SU-DHL-6 (cell line): ENCODE results near the gene DAND5.

Experiments used
- H2AFZ ChIP-seq: fragments of 200-600 bp; sonication (generic); 2 replicates; pipeline ENCODE4 v1.6.1; 2014; ENCODE audit warnings: low read depth, mild to moderate bottlenecking, moderate library complexity, mixed read lengths, antibody characterized with exemption, low read length; ENCODE audit not compliant: severe bottlenecking
- H3F3A ChIP-seq: fragments of 200-600 bp; shearing (Covaris generic); 2 replicates; pipeline ENCODE4 v1.6.0; 2016; ENCODE audit warnings: antibody characterized with exemption, mild to moderate bottlenecking; ENCODE audit not compliant: insufficient read depth
- H3K27ac ChIP-seq: fragments of 200-600 bp; sonication (generic); 2 replicates; pipeline ENCODE4 v1.5.1; 2016; ENCODE audit warnings: low read depth, mild to moderate bottlenecking, low read length, moderate library complexity, mixed read lengths
- H3K27me3 ChIP-seq: fragments of 200-600 bp; sonication (generic), shearing (Covaris generic); 2 replicates; pipeline ENCODE4 v1.6.0; 2014; ENCODE audit warnings: mild to moderate bottlenecking, low read length
- H3K36me3 ChIP-seq: fragments of 200-600 bp; sonication (generic); 2 replicates; pipeline ENCODE4 v1.6.1; 2014; ENCODE audit warnings: mild to moderate bottlenecking, low read length, mixed read lengths
- H3K4me2 ChIP-seq: fragments of 300-600, 200-600 bp; shearing (Covaris generic), sonication (generic); 2 replicates; pipeline ENCODE4 v1.6.0; 2014; ENCODE audit warnings: low read length, low read depth, mild to moderate bottlenecking; ENCODE audit not compliant: poor library complexity, severe bottlenecking
- H3K4me3 ChIP-seq: fragments of 200-600 bp; sonication (generic); 2 replicates; pipeline ENCODE4 v1.5.1; 2014; ENCODE audit warnings: antibody characterized with exemption, low read length, mild to moderate bottlenecking, mixed read lengths; ENCODE audit not compliant: insufficient read depth, poor library complexity, severe bottlenecking
- H3K79me2 ChIP-seq: fragments of 200-600 bp; sonication (generic); 2 replicates; pipeline ENCODE4 v1.6.1; 2014; ENCODE audit warnings: mild to moderate bottlenecking, low read length, moderate library complexity; ENCODE audit not compliant: insufficient read depth
- H3K9ac ChIP-seq: fragments of 200-600 bp; sonication (generic); 2 replicates; pipeline ENCODE4 v1.7.0; 2014; ENCODE audit warnings: mild to moderate bottlenecking, low read length
- H3K9me2 ChIP-seq: fragments of 200-600 bp; sonication (generic); replicated peaks from 2 replicates; pipeline ENCODE4 v1.6.1; 2014; ENCODE audit warnings: low read length; ENCODE audit not compliant: insufficient read depth
- H3K9me3 ChIP-seq: fragments of 200-600 bp; sonication (generic); 2 replicates; pipeline ENCODE4 v1.6.1; 2014; ENCODE audit warnings: low read length, mixed read lengths; ENCODE audit not compliant: insufficient read depth
- H4K20me1 ChIP-seq: fragments of 200-600 bp; sonication (generic); 2 replicates; pipeline ENCODE4 v1.6.1; 2014; ENCODE audit warnings: low read depth, mild to moderate bottlenecking, antibody characterized with exemption, low read length, moderate library complexity, mixed read lengths
- EZH2phosphoT487 ChIP-seq: fragments of 200-600 bp; sonication (generic), shearing (Covaris generic); conservative IDR thresholded peaks from 2 replicates; pipeline ENCODE4 v1.6.1; 2018; ENCODE audit warnings: mild to moderate bottlenecking, antibody characterized with exemption, low read length, moderate library complexity, mixed read lengths
- TF ChIP-seq, protein P1 (sequence below): fragments of 200-600 bp; sonication (generic); IDR thresholded peaks from one replicate; pipeline ENCODE4 v1.5.1; 2017; ENCODE audit warnings: antibody characterized with exemption, mild to moderate bottlenecking, low read length, moderate library complexity; ENCODE audit not compliant: insufficient read depth, poor library complexity, severe bottlenecking

Gene DAND5

DNA sequence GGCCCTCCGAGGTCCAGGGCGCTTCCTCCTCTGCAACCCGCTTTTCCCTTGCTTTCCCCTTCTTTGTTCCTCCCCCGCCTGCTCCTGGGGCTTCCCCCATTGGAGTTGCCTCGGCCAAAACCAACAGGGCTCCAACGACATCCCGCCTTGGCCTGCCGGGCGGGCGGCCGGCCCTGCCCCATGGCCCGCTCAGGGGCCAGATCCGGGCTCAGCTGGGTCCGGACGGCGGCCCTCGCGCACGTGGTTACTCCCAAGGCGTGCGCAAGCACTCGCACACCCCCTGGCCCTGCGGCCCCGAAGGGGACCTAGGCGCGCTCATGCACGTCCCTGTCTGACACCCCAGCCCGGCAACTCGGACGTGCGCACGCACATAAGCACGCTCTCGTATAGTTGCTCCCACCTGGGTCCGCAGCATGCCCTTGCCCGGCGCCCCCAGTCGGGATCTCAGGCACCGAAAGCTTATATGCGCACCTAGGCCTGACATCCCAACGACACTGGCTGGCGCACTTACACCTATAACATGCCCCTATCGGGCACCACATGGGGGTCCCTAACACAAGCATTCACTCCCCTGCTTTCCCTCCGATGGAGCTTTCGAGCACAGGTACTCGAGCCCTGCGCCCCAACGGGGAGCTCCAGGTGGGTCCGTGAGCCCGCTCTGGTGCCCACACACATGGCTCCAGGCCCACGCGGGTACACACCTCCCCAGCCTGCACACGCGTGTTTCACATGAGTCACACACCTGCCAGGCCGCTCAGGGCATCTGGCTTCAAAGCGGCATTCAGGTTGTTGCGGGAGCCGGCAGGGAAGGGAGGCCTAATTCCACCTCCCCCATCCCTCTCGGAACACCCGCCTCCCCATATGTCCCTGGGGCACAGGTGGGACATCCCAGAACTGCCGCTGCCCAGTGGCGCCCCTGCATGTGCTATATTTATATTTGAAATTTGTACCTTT lies 40.9 kb downstream of the DAND5 start:
- H4K20me1 ChIP-seq: no peaks in the 10 kb centered on the region
- H3K36me3 ChIP-seq: no peaks in the 10 kb centered on the region
- H3K4me2 ChIP-seq: no peak overlapping the region
- no peak overlapping the region for H2AFZ ChIP-seq
- no peaks in the 10 kb centered on the region for H3K27me3 ChIP-seq
- H3K4me3 ChIP-seq: no peak overlapping the region
- H3F3A ChIP-seq: no peaks in the 10 kb centered on the region
- H3K9me3 ChIP-seq: no peaks in the 10 kb centered on the region
- no peak overlapping the region for H3K27ac ChIP-seq
- no peak overlapping the region for H3K9ac ChIP-seq
- no peaks in the 10 kb centered on the region for H3K9me2 ChIP-seq
- TF ChIP-seq, protein P1, sequence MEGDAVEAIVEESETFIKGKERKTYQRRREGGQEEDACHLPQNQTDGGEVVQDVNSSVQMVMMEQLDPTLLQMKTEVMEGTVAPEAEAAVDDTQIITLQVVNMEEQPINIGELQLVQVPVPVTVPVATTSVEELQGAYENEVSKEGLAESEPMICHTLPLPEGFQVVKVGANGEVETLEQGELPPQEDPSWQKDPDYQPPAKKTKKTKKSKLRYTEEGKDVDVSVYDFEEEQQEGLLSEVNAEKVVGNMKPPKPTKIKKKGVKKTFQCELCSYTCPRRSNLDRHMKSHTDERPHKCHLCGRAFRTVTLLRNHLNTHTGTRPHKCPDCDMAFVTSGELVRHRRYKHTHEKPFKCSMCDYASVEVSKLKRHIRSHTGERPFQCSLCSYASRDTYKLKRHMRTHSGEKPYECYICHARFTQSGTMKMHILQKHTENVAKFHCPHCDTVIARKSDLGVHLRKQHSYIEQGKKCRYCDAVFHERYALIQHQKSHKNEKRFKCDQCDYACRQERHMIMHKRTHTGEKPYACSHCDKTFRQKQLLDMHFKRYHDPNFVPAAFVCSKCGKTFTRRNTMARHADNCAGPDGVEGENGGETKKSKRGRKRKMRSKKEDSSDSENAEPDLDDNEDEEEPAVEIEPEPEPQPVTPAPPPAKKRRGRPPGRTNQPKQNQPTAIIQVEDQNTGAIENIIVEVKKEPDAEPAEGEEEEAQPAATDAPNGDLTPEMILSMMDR: no peak
- TF ChIP-seq EZH2phosphoT487: no peak
- no peaks in the 10 kb centered on the region for H3K79me2 ChIP-seq

DNA sequence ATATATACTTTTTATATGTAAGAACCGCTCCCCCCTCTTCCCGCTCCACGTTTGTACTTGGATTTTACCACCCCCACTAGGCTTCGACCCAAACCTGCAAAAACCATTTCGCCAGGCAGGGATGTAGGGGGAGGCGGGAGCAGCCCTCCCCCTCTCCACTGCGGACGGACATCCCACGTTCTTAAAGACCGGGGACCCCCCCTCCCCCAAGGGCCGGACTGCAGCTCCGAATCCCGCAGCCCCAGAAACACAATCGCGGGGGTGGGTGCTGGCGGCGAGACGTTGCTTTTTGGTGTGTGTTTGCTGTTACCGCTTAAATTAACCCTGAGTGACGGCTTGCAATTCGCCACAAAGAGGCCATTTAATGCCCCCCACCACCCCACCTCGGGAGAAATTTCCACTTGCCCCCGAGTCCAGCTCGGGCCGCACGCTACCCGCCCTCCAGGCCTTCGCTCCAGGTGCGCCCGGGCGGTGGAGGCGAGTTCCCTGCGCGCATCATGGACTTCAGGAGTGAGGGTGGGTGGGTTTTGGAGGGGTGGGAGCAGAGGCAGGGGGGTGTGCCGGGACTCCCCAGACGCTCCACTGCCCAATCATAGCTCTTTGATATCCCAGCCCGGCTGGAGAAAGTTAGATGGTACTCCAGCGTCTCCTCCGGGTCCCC lies 41.7 kb downstream of the DAND5 start:
- no peak overlapping the region for H2AFZ ChIP-seq
- no peak overlapping the region for H3K4me2 ChIP-seq
- H3K27ac ChIP-seq: no peak overlapping the region
- H3K79me2 ChIP-seq: no peaks in the 10 kb centered on the region
- no peaks in the 10 kb centered on the region for H3K9me2 ChIP-seq
- no peak overlapping the region for H3K9ac ChIP-seq
- H3K4me3 ChIP-seq: no peak overlapping the region
- H3F3A ChIP-seq: no peaks in the 10 kb centered on the region
- H3K27me3 ChIP-seq: no peaks in the 10 kb centered on the region
- no peaks in the 10 kb centered on the region for H3K36me3 ChIP-seq
- no peak for TF ChIP-seq EZH2phosphoT487
- TF ChIP-seq, protein P1: no peak
- H3K9me3 ChIP-seq: no peaks in the 10 kb centered on the region
- H4K20me1 ChIP-seq: no peaks in the 10 kb centered on the region

DNA sequence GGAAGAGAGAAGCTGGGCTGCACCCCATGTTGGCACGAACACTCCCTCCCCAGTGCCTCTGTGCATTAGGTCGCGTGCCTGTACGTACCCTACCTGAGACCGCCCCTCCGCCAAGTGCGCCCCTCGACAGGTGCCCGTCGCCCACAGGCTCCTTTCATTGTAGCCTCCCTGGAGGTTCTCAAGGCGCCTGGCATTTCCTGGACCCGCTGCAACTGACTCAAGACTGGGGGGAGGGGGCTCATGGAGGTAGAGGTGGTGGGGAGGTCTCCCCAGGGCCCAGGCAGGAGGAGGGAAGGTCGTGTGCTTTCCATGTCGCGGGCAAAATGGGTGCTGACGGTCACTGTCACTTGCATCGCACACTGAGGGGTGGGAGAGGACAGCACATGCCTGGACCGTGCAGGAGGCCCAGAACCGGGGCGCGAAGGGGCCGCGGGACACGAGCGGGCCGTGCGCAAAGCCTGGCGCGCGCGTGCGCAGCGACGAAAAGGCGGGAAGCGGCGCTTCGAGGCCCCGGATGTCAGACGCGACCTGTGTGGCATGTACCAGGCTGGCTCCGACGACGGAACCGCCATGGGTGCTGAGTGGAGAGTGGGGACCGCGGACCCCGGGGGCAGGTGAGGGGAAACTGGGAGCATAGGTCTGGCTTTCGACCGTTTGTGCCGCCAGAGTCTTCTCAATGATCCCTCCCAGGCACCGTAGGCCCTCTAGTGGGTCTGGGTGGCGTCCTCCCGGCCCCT lies 42.4 kb downstream of the DAND5 start:
- Histone ChIP-seq H3F3A (no peaks in the 10 kb centered on the region), H3K4me2 (no peak overlapping the region), H3K36me3 (no peaks in the 10 kb centered on the region), H3K79me2 (no peaks in the 10 kb centered on the region), H2AFZ (no peak overlapping the region), H4K20me1 (no peaks in the 10 kb centered on the region), H3K9ac (no peak overlapping the region), H3K27me3 (no peaks in the 10 kb centered on the region), H3K9me2 (no peaks in the 10 kb centered on the region), H3K4me3 (no peak overlapping the region), H3K27ac (no peak overlapping the region), H3K9me3 (no peaks in the 10 kb centered on the region)
- no peak for TF ChIP-seq EZH2phosphoT487
- TF ChIP-seq, protein P1: no peak
